ENCODE results near the gene RAB31. TPM values are rescaled to one million over a fixed set of nuclear protein-coding genes. Genes with fewer than 3 reads are reported as not detected.

Gene RAB31
- total RNA-seq, 1 experiment from 2014 or later = 118 TPM

GRCh38 chr18:9719421-9719981, 11.4 kb downstream of the RAB31 start:
- Histone ChIP-seq H3K4me3 (ENCODE audit: low read depth in 2 of 2, low read length in 2 of 2) (peak overlapping the region in 1 of 2 experiments; percentile 15; a peak in 2 of 4 replicates), H3K27me3 (ENCODE audit: control insufficient read depth, insufficient read depth, low read length) (no peaks in the 10 kb centered on the region), H3K4me1 (ENCODE audit: control insufficient read depth, insufficient read depth, low read length) (peaks cover 58% of the 10 kb centered on the region), H3K9me3 (ENCODE audit: control insufficient read depth, insufficient read depth, low read depth, low read length) (no peaks in the 10 kb centered on the region), H3K36me3 (ENCODE audit: control insufficient read depth, insufficient read depth, low read length) (no peaks in the 10 kb centered on the region), H3K27ac (ENCODE audit: low read length) (peak overlapping the region; percentile 70)
- intact Hi-C loops (cut with micrococcal nuclease; ENCODE audit: unreplicated experiment) = loop anchor here (10.0 kb wide), 1 partner anchor 55 kb away; no protein-coding TSS in a partner anchor
- ChIA-PET CTCF (no interaction called here), POLR2A (no interaction called here)
- TF ChIP-seq POLR2AphosphoS5 (IDR thresholded peaks at IDR 0.05; ENCODE audit: low read depth, low read length) (no peak), TCF7L2 (IDR thresholded peaks at IDR 0.05; ENCODE audit: low read depth, low read length) (no peak), CTCF (IDR thresholded peaks at IDR 0.05) (no peak), SIN3A (IDR thresholded peaks at IDR 0.05; ENCODE audit: borderline replicate concordance, insufficient read depth, low read depth, low read length) (no peak)
- TF ChIP-seq, protein P1, sequence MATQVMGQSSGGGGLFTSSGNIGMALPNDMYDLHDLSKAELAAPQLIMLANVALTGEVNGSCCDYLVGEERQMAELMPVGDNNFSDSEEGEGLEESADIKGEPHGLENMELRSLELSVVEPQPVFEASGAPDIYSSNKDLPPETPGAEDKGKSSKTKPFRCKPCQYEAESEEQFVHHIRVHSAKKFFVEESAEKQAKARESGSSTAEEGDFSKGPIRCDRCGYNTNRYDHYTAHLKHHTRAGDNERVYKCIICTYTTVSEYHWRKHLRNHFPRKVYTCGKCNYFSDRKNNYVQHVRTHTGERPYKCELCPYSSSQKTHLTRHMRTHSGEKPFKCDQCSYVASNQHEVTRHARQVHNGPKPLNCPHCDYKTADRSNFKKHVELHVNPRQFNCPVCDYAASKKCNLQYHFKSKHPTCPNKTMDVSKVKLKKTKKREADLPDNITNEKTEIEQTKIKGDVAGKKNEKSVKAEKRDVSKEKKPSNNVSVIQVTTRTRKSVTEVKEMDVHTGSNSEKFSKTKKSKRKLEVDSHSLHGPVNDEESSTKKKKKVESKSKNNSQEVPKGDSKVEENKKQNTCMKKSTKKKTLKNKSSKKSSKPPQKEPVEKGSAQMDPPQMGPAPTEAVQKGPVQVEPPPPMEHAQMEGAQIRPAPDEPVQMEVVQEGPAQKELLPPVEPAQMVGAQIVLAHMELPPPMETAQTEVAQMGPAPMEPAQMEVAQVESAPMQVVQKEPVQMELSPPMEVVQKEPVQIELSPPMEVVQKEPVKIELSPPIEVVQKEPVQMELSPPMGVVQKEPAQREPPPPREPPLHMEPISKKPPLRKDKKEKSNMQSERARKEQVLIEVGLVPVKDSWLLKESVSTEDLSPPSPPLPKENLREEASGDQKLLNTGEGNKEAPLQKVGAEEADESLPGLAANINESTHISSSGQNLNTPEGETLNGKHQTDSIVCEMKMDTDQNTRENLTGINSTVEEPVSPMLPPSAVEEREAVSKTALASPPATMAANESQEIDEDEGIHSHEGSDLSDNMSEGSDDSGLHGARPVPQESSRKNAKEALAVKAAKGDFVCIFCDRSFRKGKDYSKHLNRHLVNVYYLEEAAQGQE (IDR thresholded peaks at IDR 0.05; ENCODE audit: insufficient read depth in 1 of 2, low read depth in 2 of 2, low read length in 1 of 2) = no peak
- DNase-seq (ENCODE audit: low read depth, low spot score) (peak; percentile 69), ATAC-seq (peak; percentile 64; the same call in 1 of the 2 replicates)
- no TSS peak for BruUV-seq (replicated peaks)
- in situ Hi-C loops (cut with HindIII; ENCODE audit: low pct_unique_long_range_greater_than_20kb, low sequenced_read_pairs) = no loop called here

DNA sequence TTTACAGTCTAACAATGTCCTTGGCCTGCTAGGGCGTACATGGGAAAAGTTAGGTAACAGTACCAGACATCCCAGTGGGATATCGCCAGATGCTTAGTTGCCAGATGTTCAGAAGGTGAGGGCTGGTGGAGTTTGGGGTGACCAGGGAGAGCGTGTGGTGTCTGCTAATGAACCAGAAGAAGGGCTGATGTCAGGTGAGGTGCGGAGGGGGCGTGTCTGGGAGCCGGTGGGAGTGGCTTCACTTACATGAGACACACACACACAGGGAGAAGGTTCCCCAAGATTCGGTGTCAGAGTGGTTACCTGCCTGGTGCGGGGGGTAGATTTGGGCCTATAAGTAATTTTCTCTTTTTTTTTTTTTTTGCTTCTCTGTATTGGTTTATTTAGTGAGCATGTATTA, 12.2 kb downstream of the RAB31 start:
- no peak for ATAC-seq
- in situ Hi-C loops (cut with HindIII; ENCODE audit: low pct_unique_long_range_greater_than_20kb, low sequenced_read_pairs) = no loop called here
- Histone ChIP-seq H3K9me3 (ENCODE audit: control insufficient read depth, insufficient read depth, low read depth, low read length) (no peaks in the 10 kb centered on the region), H3K4me1 (ENCODE audit: control insufficient read depth, insufficient read depth, low read length) (peaks cover 53% of the 10 kb centered on the region), H3K36me3 (ENCODE audit: control insufficient read depth, insufficient read depth, low read length) (no peaks in the 10 kb centered on the region), H3K4me3 (ENCODE audit: low read depth in 2 of 2, low read length in 2 of 2) (no peak overlapping the region), H3K27ac (ENCODE audit: low read length) (no peak overlapping the region), H3K27me3 (ENCODE audit: control insufficient read depth, insufficient read depth, low read length) (no peaks in the 10 kb centered on the region)
- POLR2A ChIA-PET = no interaction called here
- DNase-seq (ENCODE audit: low read depth, low spot score) = no peak
- TF ChIP-seq, protein P1 (IDR thresholded peaks at IDR 0.05; ENCODE audit: insufficient read depth in 1 of 2, low read depth in 2 of 2, low read length in 1 of 2) = no peak
- TF ChIP-seq POLR2AphosphoS5 (IDR thresholded peaks at IDR 0.05; ENCODE audit: low read depth, low read length) (no peak), SIN3A (IDR thresholded peaks at IDR 0.05; ENCODE audit: borderline replicate concordance, insufficient read depth, low read depth, low read length) (no peak), CTCF (IDR thresholded peaks at IDR 0.05) (no peak), TCF7L2 (IDR thresholded peaks at IDR 0.05; ENCODE audit: low read depth, low read length) (no peak)
- CTCF ChIA-PET = no interaction called here
- BruUV-seq (replicated peaks) = no TSS peak
- intact Hi-C loops (cut with micrococcal nuclease; ENCODE audit: unreplicated experiment) = no loop called here
